ENCODE results near the gene MDC1.
A peak's percentile ranks its signal among the peaks of the same experiment; 100 is the strongest.
"Not testable (repeated sequence)": the region's sequence is repeated elsewhere in the genome, so short reads cannot be mapped to it uniquely, and the experiment has no call there.

The MDC1 gene

GRCh38 chr6:30725713-30726505 lies 8.8 kb upstream of the MDC1 start:
- FAIRE-seq = no peak
- no peak for DNase-seq (ENCODE audit: insufficient read length, low spot score)
- TF ChIP-seq CTCF (IDR thresholded peaks at IDR 0.05; ENCODE audit: insufficient read depth, missing control alignments) = no peak

- no peak for TF ChIP-seq CTCF (IDR thresholded peaks at IDR 0.05; ENCODE audit: insufficient read depth, missing control alignments)
- no peak for FAIRE-seq
- DNase-seq (ENCODE audit: insufficient read length, low spot score) = no peak
These were observed 8.0 kb upstream of the MDC1 start for GRCh38 chr6:30724906-30725667.

- not testable (repeated sequence) for FAIRE-seq; DNase-seq (ENCODE audit: insufficient read length, low spot score)
These were observed 7.0 kb upstream of the MDC1 start for GRCh38 chr6:30723843-30724741.

- FAIRE-seq; DNase-seq (ENCODE audit: insufficient read length, low spot score): not testable (repeated sequence)
These were observed 6.2 kb upstream of the MDC1 start for GRCh38 chr6:30723159-30723842.

GRCh38 chr6:30722280-30723112 lies 5.4 kb upstream of the MDC1 start:
- FAIRE-seq = no peak

GRCh38 chr6:30722025-30722279 lies 4.9 kb upstream of the MDC1 start:
- not testable (repeated sequence) for DNase-seq (ENCODE audit: insufficient read length, low spot score); FAIRE-seq

More at GRCh38 chr6:30722280-30723112, 5.4 kb upstream of the MDC1 start:
- DNase-seq (ENCODE audit: insufficient read length, low spot score) = peak; percentile 54
- peak; percentile 92 for TF ChIP-seq CTCF (IDR thresholded peaks at IDR 0.05; ENCODE audit: insufficient read depth, missing control alignments)

- peak; percentile 24 for TF ChIP-seq CTCF (IDR thresholded peaks at IDR 0.05; ENCODE audit: insufficient read depth, missing control alignments)
- FAIRE-seq = no peak
- peak; percentile 66 for DNase-seq (ENCODE audit: insufficient read length, low spot score)
These were observed 4.3 kb upstream of the MDC1 start for GRCh38 chr6:30721198-30722024.

All from D721Med (cell line).